CMK (cell line): ENCODE data around the gene RAB31.

Experiments used
- DNase-seq: peaks from one replicate; pipeline ENCODE4 v3.0.0-alpha.2; 2010; ENCODE audit warnings: low read depth

RAB31 gene

DNA sequence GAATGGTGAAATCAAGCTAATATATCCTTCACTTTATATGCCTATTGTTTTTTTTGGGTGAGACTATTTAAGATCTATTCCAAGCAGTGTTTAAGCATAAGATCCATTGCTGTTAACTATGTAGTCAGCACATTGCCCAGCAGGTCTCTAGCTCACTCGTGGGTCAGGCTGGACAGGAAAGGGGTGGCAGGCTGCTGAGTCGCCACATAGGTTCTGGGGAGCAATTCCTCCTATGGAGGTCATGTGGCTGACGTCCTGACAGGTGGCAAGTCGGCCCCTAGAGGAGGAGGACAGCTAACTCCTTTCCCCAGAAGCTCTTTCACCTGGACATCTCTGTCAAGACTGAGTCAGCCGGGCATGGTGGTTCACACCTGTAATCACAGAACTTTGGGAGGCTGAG lies 13.9 kb upstream of the RAB31 start:
- no peak for DNase-seq

- no peak for DNase-seq
Observed at GRCh38 chr18:9694952-9695495, 13.1 kb upstream of the RAB31 start.

- DNase-seq: no peak
Observed at GRCh38 chr18:9695605-9696004, 12.5 kb upstream of the RAB31 start.

GRCh38 chr18:9696112-9696511 lies 12.0 kb upstream of the RAB31 start:
- DNase-seq: no peak

GRCh38 chr18:9696701-9697100 lies 11.4 kb upstream of the RAB31 start:
- no peak for DNase-seq

- no peak for DNase-seq
Observed at GRCh38 chr18:9697121-9697520, 11.0 kb upstream of the RAB31 start.

DNA sequence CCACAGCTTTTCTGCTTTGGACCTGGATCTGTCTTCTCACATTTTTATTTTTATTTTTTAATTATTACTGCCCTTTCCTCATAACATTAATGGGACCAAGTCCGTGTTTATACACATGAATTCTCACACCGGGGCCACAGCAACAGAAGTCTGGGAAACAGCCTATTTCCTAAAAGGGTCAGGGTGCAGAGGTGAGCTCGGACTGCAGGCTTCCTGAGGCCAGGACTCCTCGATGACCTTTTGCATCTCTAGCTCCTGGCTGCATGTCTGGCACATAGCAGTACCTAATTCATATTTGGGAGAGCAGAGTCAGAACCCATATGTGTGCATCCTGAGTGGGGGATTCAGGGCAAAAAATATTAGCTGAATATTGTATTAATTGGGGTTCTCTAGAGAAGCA lies 9.6 kb upstream of the RAB31 start:
- DNase-seq: no peak

- no peak for DNase-seq
Observed at GRCh38 chr18:9700261-9700796, 7.8 kb upstream of the RAB31 start.

- DNase-seq: no peak
Observed at GRCh38 chr18:9701609-9702349, 6.3 kb upstream of the RAB31 start.

DNA sequence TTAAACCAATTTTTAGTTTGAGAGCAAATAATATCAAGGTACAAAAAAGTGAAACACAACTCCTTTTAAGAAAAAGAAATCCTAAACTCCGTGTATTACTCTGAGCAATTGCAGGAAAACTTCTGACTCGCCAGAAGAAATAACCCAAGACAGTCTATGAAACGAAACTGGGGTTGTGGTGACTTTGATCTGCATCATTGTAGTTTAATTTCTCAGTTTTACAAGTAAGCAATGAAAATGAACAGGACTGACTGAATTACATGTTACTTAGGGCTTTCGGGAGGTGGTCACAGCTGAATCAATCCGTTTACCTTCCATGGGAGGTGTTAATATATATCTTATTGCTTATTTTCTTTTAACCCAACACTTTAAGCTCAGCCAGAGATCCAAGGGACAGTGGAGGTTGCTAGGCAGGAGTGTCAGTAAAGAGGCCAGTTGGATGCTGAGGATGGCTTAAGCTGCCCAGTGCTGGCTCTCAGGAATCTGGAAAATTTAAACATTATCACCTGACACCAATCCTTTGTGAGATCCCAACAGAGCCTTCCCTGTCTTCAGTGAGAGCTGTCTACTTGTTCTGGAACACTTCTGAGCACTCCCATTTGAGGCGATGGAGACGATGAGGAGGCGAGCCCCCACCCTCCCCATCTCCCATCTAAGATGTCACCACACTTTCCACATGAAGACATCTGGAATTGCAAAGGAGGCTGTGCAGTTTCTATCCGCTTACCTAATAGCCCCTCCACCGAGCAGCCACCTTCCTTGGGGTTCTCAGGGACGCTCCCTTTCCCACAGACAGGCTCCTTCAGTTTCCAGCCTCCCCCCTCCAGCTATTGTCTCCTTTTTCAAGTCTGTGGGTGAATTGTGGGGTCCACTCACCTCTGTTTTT lies 3.6 kb upstream of the RAB31 start:
- DNase-seq: no peak

DNA sequence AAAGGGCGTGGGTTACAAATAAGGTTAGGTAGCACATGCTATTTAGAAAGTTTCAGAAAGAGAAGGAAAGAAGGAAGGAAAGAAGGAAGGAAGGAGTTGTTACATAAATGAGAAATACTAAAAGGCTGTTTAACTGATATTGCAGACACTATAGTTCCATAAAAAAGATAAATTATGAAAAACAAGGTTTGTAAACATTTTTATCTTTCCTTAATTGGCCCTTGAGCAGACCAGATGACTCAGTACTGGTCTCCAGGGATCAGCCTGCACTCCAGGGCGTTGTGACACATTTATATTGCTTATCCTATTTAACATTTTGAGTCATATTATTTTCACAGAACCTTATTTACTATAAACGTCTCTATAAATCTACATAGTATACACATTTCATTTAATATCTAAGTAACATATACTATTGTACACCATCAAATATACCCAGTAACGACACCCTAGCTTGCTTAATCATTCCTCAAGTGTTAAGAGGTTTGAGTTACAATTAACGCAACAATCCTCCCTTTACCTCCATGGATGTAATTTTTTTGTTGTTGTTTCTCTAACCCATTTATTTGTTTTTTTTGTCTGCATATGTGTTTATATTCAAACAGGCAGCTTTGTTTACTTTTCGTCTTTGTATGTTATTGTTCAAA lies 2.8 kb upstream of the RAB31 start:
- DNase-seq: no peak

DNA sequence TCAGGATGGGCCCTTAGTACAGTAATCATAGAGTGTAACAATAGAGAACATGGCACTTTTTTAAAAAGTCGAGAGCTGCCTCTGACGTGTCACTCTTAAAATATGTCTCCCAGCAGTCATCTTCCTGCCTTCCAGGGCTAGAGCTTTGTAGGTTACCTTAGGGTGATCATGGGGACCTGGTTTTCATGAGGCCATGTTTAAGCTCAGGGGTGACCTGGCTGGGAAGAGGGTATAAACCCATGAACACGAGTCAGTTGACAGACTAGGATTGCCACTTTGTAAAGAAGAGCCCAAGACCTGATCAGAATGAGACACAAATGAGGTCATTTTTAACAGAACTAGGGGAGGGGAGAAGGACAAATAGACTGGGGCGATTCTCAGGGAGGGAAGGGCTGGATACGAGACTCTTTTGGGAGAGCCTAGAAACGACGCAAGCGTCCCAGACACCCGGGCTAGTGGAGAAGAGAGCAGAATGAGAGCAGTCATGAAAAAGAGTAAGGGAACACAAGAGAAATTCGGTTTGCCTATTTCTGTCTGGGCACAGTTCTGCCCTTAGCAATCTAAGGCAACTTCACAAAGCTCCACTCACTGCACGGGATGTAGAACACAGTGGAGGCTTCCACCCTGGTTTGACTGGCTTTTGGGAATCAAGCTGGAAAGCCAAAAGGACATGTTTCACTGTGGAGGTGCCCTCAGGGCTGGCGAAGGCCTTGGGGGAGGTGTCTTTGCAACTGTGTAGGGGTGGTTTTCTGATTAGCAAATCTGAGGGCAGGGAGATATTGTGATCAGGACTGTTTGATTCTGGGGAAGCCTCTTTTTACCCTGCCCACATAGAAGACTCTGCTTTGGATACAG lies 1.8 kb upstream of the RAB31 start:
- no peak for DNase-seq

DNA sequence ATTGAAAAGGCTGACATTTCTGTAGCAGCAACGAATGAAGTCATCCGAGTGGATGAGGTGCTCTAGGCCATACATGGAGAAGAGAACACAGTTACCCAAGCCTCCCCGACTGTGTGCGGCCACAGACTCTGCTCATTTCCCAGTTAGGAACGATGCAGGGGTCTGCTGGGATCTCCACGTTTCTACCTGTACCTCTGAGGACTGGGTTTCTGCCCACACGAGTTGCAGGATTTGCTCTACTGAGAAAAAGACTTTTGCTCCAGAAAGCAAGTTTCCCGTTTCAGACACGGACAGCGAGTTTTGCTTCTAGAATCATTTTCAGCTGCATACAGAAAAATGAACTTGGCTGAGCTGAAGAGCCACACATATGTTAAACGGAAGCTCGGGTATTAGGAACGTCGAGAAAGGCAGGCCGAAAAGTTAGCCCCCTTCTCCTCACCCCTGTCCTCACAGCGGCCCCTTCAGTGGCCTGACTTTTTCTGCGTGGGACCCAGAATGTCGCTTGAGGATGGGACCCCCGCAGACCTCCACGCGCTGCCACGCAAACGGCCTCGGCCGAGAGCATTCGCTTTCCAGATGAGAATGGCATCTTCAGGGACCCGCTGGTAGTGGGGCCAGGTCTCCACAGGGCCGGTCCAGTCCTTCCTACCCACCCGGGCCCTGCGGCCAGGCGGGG lies 582 bp upstream of the RAB31 start:
- DNase-seq: no peak

DNA sequence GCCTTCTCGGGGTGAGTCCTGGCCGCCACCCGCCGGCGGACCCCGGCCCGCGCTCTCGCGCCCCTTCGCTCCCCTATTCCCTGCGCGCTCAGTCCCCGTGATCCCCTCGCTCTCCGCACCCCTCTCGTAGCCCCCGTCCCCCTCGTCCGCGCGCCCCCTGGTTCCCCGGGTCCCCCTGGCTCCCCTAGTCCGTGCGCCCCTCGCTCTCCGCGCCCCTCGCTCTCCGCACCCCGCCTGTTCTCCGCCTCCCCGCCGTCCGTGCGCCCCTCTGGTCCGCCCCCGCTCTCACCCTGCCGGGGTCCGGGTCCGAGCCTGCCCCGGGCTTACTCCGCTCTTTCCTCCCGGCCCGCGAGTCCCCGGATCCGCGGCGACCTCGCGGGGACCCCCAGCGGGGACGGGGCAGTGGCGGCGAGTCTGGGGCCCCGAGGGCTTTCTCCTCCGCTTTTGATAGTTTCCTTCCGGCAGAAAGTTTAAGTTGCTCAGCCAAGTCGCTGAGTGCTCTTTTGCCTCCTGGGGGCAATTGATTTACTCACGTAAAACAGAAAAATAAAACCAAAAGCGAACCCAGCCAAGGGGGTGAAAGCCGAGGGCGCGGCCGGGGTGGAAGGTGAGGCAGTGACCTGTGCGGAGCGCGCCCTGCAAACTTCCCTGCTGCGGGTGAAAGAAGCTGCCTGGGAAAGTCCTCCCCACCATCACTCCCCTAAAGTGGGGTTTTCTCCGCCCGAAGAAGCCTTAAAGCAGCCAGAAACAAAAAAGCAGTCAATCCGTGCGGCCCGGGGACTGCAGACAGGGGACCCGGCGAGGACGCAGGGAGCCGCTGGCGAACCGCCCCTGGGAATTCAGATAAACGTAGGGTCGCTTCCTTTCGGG lies 568 bp downstream of the RAB31 start:
- no peak for DNase-seq

DNA sequence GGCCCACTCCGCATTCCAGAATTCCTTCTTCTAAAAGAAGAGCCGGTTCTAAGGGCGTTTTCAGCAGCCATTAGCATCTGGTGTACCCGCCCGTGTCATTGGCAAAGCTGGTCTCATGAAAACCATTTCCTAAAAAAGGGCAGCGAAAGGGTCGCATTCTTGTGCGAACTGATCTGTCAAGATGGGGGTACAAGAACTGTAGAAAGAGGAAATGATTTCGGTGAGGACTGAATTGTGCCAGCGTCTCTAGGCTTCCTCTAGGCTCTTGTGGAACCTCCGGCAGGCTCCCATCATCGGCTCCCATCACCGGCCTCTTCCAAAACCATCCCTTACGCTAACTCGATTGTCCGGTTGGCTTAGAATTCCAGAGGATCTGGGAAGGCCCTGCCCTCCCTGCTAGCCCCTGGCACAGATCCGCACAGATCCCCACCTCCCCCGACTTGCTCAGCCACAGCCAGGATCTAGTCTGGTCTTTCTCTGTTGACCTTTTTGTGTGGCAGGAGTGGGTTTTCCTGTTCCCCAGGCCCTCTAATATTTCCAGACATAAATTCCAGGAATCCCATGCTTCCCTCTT lies 1.3 kb downstream of the RAB31 start:
- DNase-seq: no peak

DNA sequence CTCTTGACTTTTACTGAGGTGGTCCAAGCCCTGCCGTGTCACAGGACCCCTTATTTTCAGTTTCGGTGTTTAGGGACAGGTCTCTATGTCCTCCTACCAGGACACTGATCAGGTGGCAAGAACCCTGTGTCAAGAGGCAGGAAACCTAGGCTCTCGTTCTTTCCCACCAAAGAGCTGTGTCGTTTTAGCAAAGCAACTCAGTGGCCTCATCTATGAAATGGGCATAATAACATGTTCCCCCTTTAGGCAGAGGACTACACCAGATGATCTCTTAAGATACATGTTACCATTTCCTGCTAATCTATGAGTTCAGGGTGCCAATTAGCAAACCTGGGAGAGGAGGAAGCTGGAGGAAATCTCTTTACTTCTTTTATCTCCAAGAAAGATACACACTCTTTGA lies 1.9 kb downstream of the RAB31 start:
- no peak for DNase-seq

DNA sequence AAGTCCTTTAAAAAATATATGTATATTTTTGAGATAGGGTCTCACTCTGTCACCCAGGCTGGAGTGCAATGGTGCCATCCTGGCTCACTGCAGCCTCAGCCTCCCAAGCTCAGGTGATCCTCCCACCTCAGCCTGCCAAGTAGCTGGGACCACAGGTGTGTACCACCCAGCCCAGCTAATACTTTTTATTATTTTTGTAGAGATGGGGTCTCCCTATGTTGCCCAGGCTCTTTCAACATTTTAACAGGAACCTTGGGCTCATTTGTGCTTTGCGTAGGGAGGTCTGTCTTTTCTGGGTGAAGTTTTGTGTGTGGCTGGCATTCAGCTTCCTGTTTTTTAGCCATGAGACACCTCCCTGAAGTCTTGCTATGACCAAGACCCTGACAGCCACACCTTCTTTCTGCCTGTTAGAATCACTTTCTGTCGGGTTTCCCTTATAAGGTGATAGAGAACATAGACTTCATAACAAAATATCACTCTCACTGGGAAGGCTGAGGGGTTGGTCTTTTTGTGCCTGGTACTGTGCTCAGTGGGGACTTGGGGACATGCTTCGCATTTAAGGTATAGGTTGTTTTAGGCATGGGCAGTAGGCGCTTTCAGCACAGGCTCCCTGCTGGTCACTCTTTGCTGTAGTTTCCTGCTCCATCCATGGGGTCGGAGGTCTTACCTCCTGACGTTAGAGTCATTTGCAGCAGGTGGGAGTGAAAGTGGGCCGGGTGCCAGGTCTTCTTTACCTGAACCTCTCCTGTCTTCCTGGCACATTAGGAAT lies 3.4 kb downstream of the RAB31 start:
- DNase-seq: no peak

DNA sequence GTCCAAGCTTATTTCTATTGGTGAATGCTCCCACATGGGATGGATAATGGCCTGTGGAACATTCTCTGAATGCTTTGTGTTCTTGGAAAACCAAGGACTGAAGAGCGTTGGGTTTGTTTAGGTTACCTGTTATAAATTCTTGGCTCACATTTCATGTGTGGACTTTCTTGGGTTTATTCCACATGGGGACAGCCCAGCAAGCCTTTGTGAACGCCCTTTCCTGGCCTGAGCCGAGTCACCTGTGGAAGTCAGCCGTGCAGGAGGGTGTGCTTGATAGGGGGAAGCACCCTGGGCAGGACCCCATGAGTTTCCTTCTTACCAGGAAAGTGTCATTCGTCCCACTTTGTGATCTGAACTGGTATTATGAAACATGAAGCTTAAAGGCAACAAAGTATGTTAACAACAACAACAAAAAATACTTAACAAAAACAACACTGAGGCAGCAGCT lies 4.1 kb downstream of the RAB31 start:
- DNase-seq: no peak

- no peak for DNase-seq
Observed at GRCh38 chr18:9712611-9713010, 4.5 kb downstream of the RAB31 start.
